Liver (tissue), 9 donors: ENCODE data around the gene UHMK1. TPM values are rescaled to one million over a fixed set of nuclear protein-coding genes. Genes with fewer than 3 reads are reported as not detected.

Source experiments
- DNase-seq: peaks from one replicate; pipeline ENCODE4 v3.0.0-alpha.2; 2017; ENCODE audit warnings: low spot score
- H3K27ac ChIP-seq, 2 donors: one replicate each; pipeline ENCODE4 v1.7.0; 2013; ENCODE audit warnings: inconsistent platforms in 2 of 2, low read length in 2 of 2, control low read depth in 1 of 2, low read depth in 1 of 2, mild to moderate bottlenecking in 1 of 2
- H3K27me3 ChIP-seq, 4 donors: one replicate each; pipeline versions ENCODE4 v1.6.1 to v1.7.0; 2013; ENCODE audit warnings: low read length in 3 of 4, inconsistent platforms in 1 of 4, mild to moderate bottlenecking in 1 of 4, moderate library complexity in 1 of 4; ENCODE audit not compliant: control insufficient read depth in 4 of 4, insufficient read depth in 4 of 4
- H3K36me3 ChIP-seq, 4 donors: one replicate each; pipeline versions ENCODE4 v1.6.1 to v1.7.0; 2013; ENCODE audit warnings: low read length in 3 of 4, mild to moderate bottlenecking in 3 of 4, low read depth in 1 of 4, moderate library complexity in 1 of 4; ENCODE audit not compliant: control insufficient read depth in 4 of 4, insufficient read depth in 3 of 4
- H3K4me1 ChIP-seq, 4 donors: one replicate each; pipeline versions ENCODE4 v1.6.1 to v1.7.0; 2013; ENCODE audit warnings: low read length in 3 of 4, mild to moderate bottlenecking in 3 of 4, moderate library complexity in 1 of 4; ENCODE audit not compliant: control insufficient read depth in 4 of 4, insufficient read depth in 4 of 4
- H3K4me3 ChIP-seq, 3 donors: one replicate each; pipeline versions ENCODE4 v1.6.1 to v1.7.0; 2013; ENCODE audit warnings: low read length in 3 of 3, control low read depth in 1 of 3, low read depth in 1 of 3, mild to moderate bottlenecking in 1 of 3
- H3K9ac ChIP-seq, 2 donors: one replicate each; pipeline ENCODE4 v1.7.0; 2013; ENCODE audit warnings: low read length in 2 of 2, mild to moderate bottlenecking in 2 of 2, moderate library complexity in 2 of 2, control low read depth in 1 of 2, low read depth in 1 of 2
- H3K9me3 ChIP-seq, 4 donors: one replicate each; pipeline versions ENCODE4 v1.6.1 to v1.7.0; 2013; ENCODE audit warnings: low read length in 3 of 4; ENCODE audit not compliant: control insufficient read depth in 4 of 4
- EGR1 ChIP-seq, 2 donors: IDR thresholded peaks; 2 replicates each; pipeline ENCODE4 v1.6.1; 2016 to 2018; ENCODE audit warnings: antibody characterized with exemption in 2 of 2, low read depth in 2 of 2
- FOXA1 ChIP-seq: IDR thresholded peaks from 2 replicates; pipeline ENCODE4 v1.6.1; 2016; ENCODE audit warnings: antibody characterized with exemption
- GABPA ChIP-seq, 2 donors: IDR thresholded peaks in 1 of 2; conservative IDR thresholded peaks in 1 of 2; 2 replicates each; pipeline ENCODE4 v1.6.1; 2016; ENCODE audit warnings: antibody characterized with exemption in 2 of 2, mild to moderate bottlenecking in 1 of 2, moderate library complexity in 1 of 2
- HNF4G ChIP-seq: IDR thresholded peaks from 2 replicates; pipeline ENCODE4 v1.6.1; 2016; ENCODE audit warnings: antibody characterized with exemption
- NR2F2 ChIP-seq: IDR thresholded peaks from 2 replicates; pipeline ENCODE4 v1.6.1; 2016; ENCODE audit warnings: antibody characterized with exemption
- RXRA ChIP-seq, 2 donors: IDR thresholded peaks; 2 replicates each; pipeline ENCODE4 v1.6.1; 2017 to 2018; ENCODE audit warnings: antibody characterized with exemption in 2 of 2, mild to moderate bottlenecking in 1 of 2
- SP1 ChIP-seq: IDR thresholded peaks from 2 replicates; pipeline ENCODE4 v1.6.1; 2018; ENCODE audit warnings: antibody characterized with exemption, mild to moderate bottlenecking
- TAF1 ChIP-seq: conservative IDR thresholded peaks from 2 replicates; pipeline ENCODE4 v1.6.1; 2016; ENCODE audit warnings: antibody characterized with exemption, mild to moderate bottlenecking
- YY1 ChIP-seq: IDR thresholded peaks from 2 replicates; pipeline ENCODE4 v1.6.1; 2016; ENCODE audit warnings: antibody characterized with exemption, mild to moderate bottlenecking
- WGBS: extraction: QIAGEN DNeasy Blood & Tissue Kit; methylation state at CpG from one replicate; pipeline ENCODE4 v1.1.7; 2013; 5-methylcytosine and 5-hydroxymethylcytosine counted together
- polyA plus RNA-seq, 2 donors: library from polyadenylated mRNA; stranded (reverse) in 1 of 2; unstranded in 1 of 2; fragments of 200-250 nt in 1 of 2; fragments of >200 nt in 1 of 2; fragmentation: Nextera tagmentation in 1 of 2; extraction: Ambion mirVana in 1 of 2; gene quantifications; one replicate each; pipeline versions ENCODE4 v1.2.1 to v1.2.3, GENCODE V29; 2013 to 2015
- total RNA-seq, 2 donors: library from RNA; depleted of rRNA; stranded (reverse); fragments of >200 nt; gene quantifications; one replicate each; pipeline ENCODE4 v1.2.3, GENCODE V29; 2014
- TF ChIP-seq, protein P1 (sequence below): fragments of 150-350 bp; IDR thresholded peaks from 2 replicates; pipeline ENCODE4 v1.5.1; 2017; ENCODE audit warnings: improper control_type of control experiment, low read depth, low read length; ENCODE audit not compliant: missing input control
- TF ChIP-seq, protein P2 (sequence below): IDR thresholded peaks from 2 replicates; pipeline ENCODE4 v1.6.1; 2016; ENCODE audit warnings: antibody characterized with exemption, mild to moderate bottlenecking
- TF ChIP-seq, protein P3 (sequence below): IDR thresholded peaks from 2 replicates; pipeline ENCODE4 v1.6.1; 2016; ENCODE audit warnings: antibody characterized with exemption
- TF ChIP-seq, protein P4 (sequence below): IDR thresholded peaks from 2 replicates; pipeline ENCODE4 v1.6.1; 2016; ENCODE audit warnings: antibody characterized with exemption
- donor health status: healthy.
- donor health status: healthy.
- donor health status: healthy.
- donor health status: healthy.
- donor health status: healthy.

UHMK1 gene
- total and polyA plus RNA-seq, 4 donors, result 15.8 to 64.3 (median 36.9) TPM

DNA sequence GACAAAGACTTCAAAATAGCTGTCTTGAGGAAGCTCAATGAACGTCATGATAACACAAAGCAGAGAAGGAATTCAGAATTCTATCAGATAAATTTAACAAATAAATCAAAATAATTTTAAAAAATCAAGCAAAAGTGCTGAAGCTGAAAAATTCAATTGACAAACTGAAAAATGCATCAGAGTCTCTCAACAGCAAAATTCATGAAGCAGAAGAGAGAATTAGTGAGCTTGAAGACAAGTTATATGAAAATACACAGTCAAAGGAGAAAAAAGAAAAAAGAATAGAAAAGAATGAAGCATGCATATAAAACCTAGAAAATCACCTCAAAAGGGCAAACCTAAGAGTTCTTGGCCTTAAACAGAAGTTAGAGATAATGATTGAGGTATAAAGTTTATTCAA is 21.0 kb upstream of the UHMK1 start:
- Histone ChIP-seq H3K36me3 (no peaks in the 10 kb centered on the region), H3K9me3 (no peaks in the 10 kb centered on the region), H3K9ac (no peak overlapping the region), H3K4me3 (no peak overlapping the region), H3K27ac (no peak overlapping the region), H3K4me1 (no peaks in the 10 kb centered on the region), H3K27me3 (no peaks in the 10 kb centered on the region)
- DNase-seq, result no peak
- TF ChIP-seq, protein P1, sequence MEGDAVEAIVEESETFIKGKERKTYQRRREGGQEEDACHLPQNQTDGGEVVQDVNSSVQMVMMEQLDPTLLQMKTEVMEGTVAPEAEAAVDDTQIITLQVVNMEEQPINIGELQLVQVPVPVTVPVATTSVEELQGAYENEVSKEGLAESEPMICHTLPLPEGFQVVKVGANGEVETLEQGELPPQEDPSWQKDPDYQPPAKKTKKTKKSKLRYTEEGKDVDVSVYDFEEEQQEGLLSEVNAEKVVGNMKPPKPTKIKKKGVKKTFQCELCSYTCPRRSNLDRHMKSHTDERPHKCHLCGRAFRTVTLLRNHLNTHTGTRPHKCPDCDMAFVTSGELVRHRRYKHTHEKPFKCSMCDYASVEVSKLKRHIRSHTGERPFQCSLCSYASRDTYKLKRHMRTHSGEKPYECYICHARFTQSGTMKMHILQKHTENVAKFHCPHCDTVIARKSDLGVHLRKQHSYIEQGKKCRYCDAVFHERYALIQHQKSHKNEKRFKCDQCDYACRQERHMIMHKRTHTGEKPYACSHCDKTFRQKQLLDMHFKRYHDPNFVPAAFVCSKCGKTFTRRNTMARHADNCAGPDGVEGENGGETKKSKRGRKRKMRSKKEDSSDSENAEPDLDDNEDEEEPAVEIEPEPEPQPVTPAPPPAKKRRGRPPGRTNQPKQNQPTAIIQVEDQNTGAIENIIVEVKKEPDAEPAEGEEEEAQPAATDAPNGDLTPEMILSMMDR, result no peak
- no peak for TF ChIP-seq SP1
- TF ChIP-seq TAF1, result no peak
- TF ChIP-seq NR2F2, result no peak
- no peak for TF ChIP-seq HNF4G
- TF ChIP-seq, protein P2, sequence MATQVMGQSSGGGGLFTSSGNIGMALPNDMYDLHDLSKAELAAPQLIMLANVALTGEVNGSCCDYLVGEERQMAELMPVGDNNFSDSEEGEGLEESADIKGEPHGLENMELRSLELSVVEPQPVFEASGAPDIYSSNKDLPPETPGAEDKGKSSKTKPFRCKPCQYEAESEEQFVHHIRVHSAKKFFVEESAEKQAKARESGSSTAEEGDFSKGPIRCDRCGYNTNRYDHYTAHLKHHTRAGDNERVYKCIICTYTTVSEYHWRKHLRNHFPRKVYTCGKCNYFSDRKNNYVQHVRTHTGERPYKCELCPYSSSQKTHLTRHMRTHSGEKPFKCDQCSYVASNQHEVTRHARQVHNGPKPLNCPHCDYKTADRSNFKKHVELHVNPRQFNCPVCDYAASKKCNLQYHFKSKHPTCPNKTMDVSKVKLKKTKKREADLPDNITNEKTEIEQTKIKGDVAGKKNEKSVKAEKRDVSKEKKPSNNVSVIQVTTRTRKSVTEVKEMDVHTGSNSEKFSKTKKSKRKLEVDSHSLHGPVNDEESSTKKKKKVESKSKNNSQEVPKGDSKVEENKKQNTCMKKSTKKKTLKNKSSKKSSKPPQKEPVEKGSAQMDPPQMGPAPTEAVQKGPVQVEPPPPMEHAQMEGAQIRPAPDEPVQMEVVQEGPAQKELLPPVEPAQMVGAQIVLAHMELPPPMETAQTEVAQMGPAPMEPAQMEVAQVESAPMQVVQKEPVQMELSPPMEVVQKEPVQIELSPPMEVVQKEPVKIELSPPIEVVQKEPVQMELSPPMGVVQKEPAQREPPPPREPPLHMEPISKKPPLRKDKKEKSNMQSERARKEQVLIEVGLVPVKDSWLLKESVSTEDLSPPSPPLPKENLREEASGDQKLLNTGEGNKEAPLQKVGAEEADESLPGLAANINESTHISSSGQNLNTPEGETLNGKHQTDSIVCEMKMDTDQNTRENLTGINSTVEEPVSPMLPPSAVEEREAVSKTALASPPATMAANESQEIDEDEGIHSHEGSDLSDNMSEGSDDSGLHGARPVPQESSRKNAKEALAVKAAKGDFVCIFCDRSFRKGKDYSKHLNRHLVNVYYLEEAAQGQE, result no peak
- WGBS, result 80% methylated on average over 1 of the region's 1 CpG

DNA sequence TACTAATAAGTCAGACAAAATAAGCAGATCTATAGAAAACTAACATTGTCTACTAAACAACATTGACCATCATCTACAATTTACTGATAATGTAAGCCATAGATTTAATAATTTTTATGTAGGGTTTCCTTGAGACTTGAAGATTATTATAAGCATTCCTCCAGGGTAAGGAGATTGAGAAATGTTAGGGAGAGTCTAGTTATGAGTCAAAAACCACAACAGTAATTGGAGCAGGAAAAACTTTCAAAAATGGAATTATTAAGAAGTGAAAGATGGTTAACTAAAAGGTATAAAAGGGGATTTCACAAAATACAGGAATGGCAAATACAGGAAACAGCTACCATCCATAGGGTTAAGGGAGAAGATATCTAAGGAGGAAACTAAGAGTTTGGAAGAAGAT is 12.4 kb upstream of the UHMK1 start:
- no peaks in the 10 kb centered on the region for H3K9me3 ChIP-seq
- no peaks in the 10 kb centered on the region for H3K4me1 ChIP-seq
- H3K27me3 ChIP-seq, result no peaks in the 10 kb centered on the region
- H3K36me3 ChIP-seq, result no peaks in the 10 kb centered on the region
- H3K4me3 ChIP-seq, result no peak overlapping the region
- H3K27ac ChIP-seq, result no peak overlapping the region
- TF ChIP-seq, protein P3, sequence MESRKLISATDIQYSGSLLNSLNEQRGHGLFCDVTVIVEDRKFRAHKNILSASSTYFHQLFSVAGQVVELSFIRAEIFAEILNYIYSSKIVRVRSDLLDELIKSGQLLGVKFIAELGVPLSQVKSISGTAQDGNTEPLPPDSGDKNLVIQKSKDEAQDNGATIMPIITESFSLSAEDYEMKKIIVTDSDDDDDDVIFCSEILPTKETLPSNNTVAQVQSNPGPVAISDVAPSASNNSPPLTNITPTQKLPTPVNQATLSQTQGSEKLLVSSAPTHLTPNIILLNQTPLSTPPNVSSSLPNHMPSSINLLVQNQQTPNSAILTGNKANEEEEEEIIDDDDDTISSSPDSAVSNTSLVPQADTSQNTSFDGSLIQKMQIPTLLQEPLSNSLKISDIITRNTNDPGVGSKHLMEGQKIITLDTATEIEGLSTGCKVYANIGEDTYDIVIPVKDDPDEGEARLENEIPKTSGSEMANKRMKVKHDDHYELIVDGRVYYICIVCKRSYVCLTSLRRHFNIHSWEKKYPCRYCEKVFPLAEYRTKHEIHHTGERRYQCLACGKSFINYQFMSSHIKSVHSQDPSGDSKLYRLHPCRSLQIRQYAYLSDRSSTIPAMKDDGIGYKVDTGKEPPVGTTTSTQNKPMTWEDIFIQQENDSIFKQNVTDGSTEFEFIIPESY, result no peak
- TF ChIP-seq SP1, result no peak
- TF ChIP-seq TAF1, result no peak
- TF ChIP-seq, protein P4, sequence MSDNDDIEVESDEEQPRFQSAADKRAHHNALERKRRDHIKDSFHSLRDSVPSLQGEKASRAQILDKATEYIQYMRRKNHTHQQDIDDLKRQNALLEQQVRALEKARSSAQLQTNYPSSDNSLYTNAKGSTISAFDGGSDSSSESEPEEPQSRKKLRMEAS, result no peak
- no peak for TF ChIP-seq EGR1 (IDR thresholded peaks at IDR 0.05; ENCODE audit: low read depth in 2 of 2)
- TF ChIP-seq FOXA1, result no peak
- no peak for TF ChIP-seq NR2F2
- no peak for TF ChIP-seq YY1
- TF ChIP-seq GABPA (IDR thresholded peaks at IDR 0.05 in 1 of 2, conservative IDR thresholded peaks at IDR 0.05 in 1 of 2), result no peak
- no peak for TF ChIP-seq RXRA (IDR thresholded peaks at IDR 0.05)
- DNase-seq, result no peak
- no peak overlapping the region for H3K9ac ChIP-seq
